ENCODE measurements around the gene ALS2.

DNA sequence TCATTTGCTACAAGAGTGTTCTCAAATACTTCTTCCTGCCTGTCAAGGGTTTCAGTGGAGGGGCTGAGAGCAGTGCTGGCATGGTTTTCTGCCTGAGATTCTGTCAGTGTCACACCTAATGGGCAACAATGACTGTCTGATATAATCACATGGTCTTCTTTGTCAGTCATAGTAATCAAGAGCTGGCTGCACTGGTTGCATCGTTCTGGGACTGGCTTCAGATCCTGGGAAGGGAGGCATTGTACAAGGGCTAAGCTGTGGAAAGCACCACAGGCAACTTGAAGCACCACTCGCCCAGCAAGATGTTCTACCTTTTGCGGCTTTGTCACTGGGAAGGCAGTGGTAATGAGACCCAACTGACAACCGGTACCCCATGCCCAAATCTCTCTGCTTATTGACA lies 19.6 kb downstream of the ALS2 start:
- TF ChIP-seq CTCF (IDR thresholded peaks at IDR 0.05) = no peak
- TF ChIP-seq POLR2A (IDR thresholded peaks at IDR 0.05) = no peak

Data from testis (tissue), 2 donors.